Measurements from ENCODE around the gene SAG.

The SAG gene

DNA sequence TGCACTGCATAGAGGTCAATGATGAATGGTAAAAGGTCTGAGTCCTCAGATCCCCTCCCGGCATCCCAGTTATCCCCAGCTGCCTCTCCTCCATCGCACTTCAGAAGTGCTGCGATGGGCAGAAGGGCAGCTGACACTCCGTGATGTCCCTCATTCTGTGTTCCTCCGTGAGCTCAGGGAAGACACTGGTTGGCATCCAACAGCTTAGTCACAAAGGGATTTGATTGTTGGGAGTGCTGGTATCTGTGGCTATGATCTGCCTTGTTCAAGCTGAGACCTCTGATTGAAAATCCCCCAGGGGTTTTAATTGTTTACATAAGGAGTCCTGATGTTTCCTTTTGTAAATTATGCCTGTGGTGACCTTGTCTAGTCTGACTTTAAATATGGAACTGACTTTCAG is 19.0 kb upstream of the SAG start:
- DNase-seq (ENCODE audit: low read depth in 2 of 2): no peak

DNA sequence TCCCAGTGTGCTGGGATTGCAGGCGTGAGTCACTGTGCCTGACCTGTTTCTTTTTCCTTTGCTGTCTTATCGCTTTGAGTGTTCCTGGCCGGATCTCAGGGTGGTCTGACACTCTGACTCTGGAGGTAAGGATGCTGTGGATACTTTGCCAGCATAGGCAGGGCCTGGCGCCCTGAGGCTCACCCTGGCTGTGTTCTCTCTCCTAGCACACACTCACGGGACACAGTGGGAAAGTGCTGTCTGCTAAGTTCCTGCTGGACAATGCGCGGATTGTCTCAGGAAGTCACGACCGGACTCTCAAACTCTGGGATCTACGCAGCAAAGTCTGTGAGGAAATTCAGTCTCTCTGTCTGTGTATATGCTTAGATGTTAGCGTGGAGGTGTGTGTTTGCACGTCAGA is 18.0 kb upstream of the SAG start:
- no peak for DNase-seq (ENCODE audit: low read depth in 2 of 2)

GRCh38 chr2:233290051-233290845 is 17.4 kb upstream of the SAG start:
- no peak for DNase-seq (ENCODE audit: low read depth in 2 of 2)

- no peak for DNase-seq (ENCODE audit: low read depth in 2 of 2)
Observed at GRCh38 chr2:233295891-233296290, 11.7 kb upstream of the SAG start.

DNA sequence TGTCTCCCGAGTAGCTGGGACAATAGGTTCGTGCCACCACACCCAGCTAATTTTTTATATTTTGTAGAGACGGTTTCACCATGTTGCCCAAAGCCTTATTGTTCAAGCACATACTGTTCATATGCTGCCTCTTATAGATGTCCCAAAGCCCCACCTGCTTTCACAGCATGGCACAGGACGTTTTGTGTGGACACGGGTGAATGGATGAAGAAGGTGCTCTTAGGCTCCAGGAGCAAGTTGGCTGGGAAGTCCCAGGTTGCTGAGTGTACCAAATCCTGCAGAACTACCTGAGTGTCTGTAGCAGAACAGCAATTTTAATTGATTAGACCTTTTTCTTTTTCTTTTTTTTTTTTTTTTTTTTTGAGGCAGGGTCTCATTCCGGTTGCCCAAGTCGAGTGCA is 10.5 kb upstream of the SAG start:
- no peak for DNase-seq (ENCODE audit: low read depth in 2 of 2)

DNA sequence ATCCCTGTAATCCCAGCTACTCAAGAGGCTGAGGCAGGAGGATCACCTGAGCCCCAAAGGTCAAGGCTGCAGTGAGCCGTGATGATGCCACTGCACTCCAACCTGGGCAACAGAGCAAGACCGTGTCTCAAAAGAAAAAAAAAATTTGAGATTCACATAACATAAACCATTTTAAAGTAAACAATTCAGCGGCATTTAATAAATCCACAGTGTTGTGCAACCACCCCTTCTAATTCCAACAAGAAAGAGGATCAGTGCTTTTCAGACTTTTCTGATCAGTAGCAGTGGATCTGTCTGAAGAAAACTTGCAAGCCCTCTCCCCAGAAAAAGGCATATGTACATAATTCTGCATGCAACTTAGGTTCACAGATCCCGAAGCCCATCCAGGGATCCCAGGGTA is 7.2 kb upstream of the SAG start:
- DNase-seq (ENCODE audit: low read depth in 2 of 2): no peak

GRCh38 chr2:233301248-233301647 is 6.4 kb upstream of the SAG start:
- DNase-seq (ENCODE audit: low read depth in 2 of 2): no peak

- DNase-seq (ENCODE audit: low read depth in 2 of 2): no peak
Observed at GRCh38 chr2:233301811-233302210, 5.8 kb upstream of the SAG start.

- no peak for DNase-seq (ENCODE audit: low read depth in 2 of 2)
Observed at GRCh38 chr2:233303252-233303651, 4.4 kb upstream of the SAG start.

DNA sequence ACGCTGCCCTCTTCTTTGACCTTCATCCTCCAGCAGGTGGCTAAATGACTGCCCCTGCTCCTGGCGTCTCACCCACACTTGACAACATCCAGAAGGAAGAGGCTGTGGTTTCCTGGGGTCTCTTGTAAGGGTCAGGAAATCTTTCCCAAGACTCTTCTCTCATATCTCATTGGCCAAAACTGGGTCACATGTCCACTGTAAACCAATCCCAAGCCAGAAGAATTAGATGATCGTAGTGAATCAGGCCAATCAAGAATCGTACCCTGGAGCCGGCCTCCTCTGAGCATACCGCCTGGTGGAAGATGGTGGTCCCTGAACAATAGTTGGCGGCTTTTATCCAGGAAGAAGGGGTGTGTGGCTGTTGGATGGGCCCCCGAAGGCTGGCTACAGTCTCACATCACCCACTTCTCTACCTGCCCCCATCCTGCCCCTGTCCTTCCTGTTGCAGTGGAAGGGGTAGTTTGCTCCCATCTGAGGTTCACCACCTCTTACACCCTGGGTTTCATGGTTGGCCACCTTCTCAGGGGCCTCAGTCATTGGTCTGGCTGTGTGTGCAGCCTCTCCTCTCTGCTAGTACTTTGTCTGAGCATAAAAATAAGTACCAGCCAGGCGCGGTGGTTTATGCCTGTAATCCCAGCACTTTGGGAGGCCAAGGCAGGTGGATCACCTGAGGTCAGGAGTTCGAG is 3.8 kb downstream of the SAG start:
- no peak for DNase-seq (ENCODE audit: low read depth in 2 of 2)

- DNase-seq (ENCODE audit: low read depth in 2 of 2): no peak
Observed at GRCh38 chr2:233312874-233313273, 5.3 kb downstream of the SAG start.

GRCh38 chr2:233314180-233314925 is 6.7 kb downstream of the SAG start:
- no peak for DNase-seq (ENCODE audit: low read depth in 2 of 2)

GRCh38 chr2:233317196-233317943 is 9.8 kb downstream of the SAG start:
- DNase-seq (ENCODE audit: low read depth in 2 of 2): no peak

- DNase-seq (ENCODE audit: low read depth in 2 of 2): no peak
Observed at GRCh38 chr2:233319256-233319655, 11.6 kb downstream of the SAG start.

DNA sequence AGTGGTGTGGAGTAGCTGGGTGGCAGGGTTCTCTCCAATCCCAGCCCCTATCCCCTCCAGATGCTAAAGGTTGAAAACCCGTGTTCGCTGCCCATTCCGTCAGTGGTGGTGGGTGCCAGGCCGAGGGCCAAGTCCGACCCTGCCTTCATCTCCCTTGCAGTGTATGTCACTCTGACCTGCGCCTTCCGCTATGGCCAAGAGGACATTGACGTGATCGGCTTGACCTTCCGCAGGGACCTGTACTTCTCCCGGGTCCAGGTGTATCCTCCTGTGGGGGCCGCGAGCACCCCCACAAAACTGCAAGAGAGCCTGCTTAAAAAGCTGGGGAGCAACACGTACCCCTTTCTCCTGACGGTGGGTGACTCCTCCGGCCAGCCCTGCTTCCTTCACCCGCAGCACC is 12.9 kb downstream of the SAG start:
- no peak for DNase-seq (ENCODE audit: low read depth in 2 of 2)

DNA sequence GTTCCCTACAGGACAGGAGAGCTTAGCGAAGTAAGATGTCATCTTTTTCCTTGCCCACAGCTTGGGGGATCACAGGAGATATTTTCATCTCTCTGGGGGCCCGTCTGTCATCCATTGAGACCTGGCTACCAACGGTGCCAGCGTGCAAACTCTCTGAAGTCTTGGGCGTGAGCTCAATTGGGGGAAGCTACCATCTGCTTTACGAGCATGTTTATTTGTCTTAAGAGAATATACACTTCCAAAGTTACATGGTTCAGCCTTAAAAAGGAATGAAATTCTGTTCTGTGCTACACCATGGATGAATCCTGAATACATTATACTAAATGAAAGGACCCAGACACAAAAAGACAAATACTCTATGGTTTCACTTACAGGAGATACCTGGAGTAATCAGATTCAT is 13.6 kb downstream of the SAG start:
- no peak for DNase-seq (ENCODE audit: low read depth in 2 of 2)

DNA sequence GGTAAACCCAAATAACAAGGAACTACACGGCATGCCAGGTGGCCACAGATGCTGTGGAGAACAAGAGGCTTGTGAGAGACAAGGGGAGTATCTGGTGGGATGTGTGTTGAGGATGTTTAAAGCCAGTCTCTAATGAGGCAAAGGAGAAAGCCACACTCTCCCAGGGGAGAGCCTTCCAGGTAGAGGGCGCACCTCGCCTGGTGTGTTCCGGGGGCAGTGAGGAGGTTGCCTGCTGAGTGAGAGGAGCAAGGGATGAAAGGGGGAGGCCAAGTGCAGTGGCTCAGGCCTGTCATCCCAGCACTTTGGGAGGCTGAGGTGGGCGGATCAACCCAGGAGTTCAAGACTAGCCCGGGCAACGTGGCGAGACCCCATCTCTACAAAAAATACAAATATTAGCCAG is 16.2 kb downstream of the SAG start:
- DNase-seq (ENCODE audit: low read depth in 2 of 2): no peak

DNA sequence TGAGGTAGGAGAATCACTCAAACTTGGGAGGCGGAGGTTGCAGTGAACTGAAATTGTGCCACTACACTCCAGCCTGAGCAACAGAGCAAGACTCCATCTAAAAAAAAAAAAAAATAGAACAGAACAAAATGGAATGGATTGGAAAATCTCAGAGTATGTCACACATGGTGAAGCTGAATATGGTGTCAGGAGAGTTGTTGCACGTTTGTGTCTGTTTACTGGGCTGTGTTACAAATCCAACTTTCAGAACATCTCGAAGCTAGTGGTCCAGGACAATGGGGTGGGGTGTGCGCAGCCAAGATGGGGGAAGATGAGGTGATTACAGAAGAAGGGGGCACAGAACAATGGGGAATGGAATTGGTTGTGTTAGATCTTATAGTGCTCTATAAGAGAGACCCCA is 17.6 kb downstream of the SAG start:
- no peak for DNase-seq (ENCODE audit: low read depth in 2 of 2)

DNA sequence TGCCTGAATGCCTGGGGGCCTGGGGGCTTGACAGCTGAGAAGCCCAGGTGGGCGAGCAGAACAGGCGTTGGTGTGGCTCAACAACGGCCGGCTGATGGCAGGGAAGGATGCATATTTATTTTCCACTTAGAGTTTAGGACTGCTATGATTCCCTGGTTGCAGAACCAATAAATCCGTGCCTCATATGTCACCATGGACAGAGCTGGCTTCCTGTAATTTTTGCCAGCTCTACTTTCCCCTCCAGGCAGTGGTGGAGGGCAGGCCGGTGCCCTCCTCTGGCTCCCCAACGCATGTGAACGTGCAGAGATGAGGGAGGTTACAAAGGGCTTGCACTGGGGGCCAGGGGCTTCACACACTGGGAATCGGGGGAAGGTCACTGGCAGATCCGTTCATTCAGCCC is 18.2 kb downstream of the SAG start:
- no peak for DNase-seq (ENCODE audit: low read depth in 2 of 2)

GRCh38 chr2:233326500-233326899 is 18.9 kb downstream of the SAG start:
- DNase-seq (ENCODE audit: low read depth in 2 of 2): no peak

DNA sequence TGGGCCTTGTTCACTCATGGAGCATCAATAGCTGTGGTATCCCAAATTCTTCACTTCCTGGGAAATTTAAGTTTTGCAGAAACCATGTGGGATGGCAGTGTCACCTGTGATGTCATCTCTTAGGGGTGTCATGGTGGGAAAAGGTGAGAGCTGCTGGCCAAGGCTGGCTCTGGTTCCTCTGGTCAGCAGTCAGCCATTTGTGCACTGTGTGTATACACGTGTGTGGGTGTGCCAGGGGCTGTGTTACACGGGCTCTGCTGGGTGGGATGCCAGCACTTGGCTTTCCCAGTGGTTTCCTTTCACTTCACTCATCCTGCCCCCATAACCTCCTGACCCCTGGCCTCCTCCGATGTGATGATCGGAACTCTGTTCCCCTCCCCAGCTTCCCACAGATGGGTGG is 21.3 kb downstream of the SAG start:
- no peak for DNase-seq (ENCODE audit: low read depth in 2 of 2)

DNA sequence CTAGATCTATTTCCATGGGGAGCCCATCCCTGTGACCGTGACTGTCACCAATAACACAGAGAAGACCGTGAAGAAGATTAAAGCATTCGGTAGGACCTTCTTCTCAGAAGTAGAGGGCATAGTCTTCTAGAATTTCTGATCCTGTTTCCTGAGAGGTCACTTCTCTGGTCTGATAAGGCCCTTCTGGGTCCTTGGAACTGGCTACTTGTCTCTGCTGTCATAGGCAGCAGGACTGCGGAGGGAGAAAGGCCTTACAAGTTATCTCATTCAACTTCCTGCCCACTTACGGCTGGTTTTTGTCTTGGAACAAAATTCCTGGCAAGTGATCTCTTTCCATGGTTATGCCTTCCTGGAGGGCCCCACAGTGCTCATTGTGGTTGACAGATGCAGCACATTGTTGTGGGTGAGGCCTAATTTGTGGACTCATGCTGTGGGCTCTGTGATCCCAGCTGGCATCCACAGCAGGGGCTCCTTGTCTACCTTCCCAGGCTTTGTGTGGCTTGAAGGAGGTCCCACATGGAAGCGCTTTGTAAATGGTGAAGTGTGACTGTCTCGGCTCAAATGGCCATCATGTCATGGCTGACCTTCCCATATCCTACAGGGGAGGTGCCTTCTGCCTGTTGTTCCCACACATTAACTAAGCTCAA is 22.0 kb downstream of the SAG start:
- DNase-seq (ENCODE audit: low read depth in 2 of 2): no peak

Data from fibroblast of skin of left biceps (primary cell).